Measurements from ENCODE around the gene MAP3K4.

- no peak for TF ChIP-seq RARB (CRISPR knock-in tag; IDR thresholded peaks at IDR 0.05)
- TF ChIP-seq, protein P1, sequence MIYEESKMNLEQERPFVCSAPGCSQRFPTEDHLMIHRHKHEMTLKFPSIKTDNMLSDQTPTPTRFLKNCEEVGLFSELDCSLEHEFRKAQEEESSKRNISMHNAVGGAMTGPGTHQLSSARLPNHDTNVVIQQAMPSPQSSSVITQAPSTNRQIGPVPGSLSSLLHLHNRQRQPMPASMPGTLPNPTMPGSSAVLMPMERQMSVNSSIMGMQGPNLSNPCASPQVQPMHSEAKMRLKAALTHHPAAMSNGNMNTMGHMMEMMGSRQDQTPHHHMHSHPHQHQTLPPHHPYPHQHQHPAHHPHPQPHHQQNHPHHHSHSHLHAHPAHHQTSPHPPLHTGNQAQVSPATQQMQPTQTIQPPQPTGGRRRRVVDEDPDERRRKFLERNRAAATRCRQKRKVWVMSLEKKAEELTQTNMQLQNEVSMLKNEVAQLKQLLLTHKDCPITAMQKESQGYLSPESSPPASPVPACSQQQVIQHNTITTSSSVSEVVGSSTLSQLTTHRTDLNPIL (CRISPR knock-in tag; IDR thresholded peaks at IDR 0.05; ENCODE audit: low read depth), result no peak
- no peak for TF ChIP-seq TOX (CRISPR knock-in tag; IDR thresholded peaks at IDR 0.05; ENCODE audit: borderline replicate concordance)
- TF ChIP-seq SNAI2 (CRISPR knock-in tag; IDR thresholded peaks at IDR 0.05), result no peak
- no peak for TF ChIP-seq ZFP3 (CRISPR knock-in tag; IDR thresholded peaks at IDR 0.05)
- no peak for TF ChIP-seq CSRNP3 (CRISPR knock-in tag; IDR thresholded peaks at IDR 0.05)
These were observed 22.1 kb downstream of the MAP3K4 start for GRCh38 chr6:161013695-161014094.
